Measurements from ENCODE around the gene SEC61B. TPM values are rescaled to one million over a fixed set of nuclear protein-coding genes. Genes with fewer than 3 reads are reported as not detected.

Gene SEC61B
- total RNA-seq, 1 donor from 2014 or later, result 203 TPM

DNA sequence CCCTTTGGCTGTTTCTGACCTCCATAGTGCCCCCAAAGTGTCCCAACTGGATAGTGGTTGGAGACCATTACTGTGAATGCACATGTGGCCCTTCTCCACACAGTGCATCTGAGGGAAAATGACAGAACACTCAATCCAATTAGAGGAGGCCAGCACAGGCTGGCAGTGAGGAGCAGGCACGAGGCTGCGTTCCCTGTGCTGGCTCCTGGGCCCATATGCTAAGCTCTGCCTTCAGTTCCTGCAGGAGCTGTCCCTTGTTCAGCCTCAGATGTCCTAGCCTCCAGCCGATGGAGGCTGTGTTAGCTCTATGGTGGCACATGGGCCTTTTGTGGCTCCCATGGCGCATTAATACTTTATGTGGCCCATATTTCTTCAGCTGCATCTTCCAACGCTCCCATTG is 36.1 kb upstream of the SEC61B start:
- no peaks in the 10 kb centered on the region for H3K4me1 Mint-ChIP-seq (ENCODE audit: unreplicated experiment)
- H3K4me3 Mint-ChIP-seq (ENCODE audit: unreplicated experiment), result no peak overlapping the region
- H3K9me3 Mint-ChIP-seq (ENCODE audit: unreplicated experiment), result no peaks in the 10 kb centered on the region
- H3K27me3 Mint-ChIP-seq (ENCODE audit: unreplicated experiment), result no peaks in the 10 kb centered on the region
- no peak for DNase-seq (ENCODE audit: low spot score)
- H3K27ac Mint-ChIP-seq (ENCODE audit: unreplicated experiment), result no peak overlapping the region
- TF ChIP-seq, protein P1, sequence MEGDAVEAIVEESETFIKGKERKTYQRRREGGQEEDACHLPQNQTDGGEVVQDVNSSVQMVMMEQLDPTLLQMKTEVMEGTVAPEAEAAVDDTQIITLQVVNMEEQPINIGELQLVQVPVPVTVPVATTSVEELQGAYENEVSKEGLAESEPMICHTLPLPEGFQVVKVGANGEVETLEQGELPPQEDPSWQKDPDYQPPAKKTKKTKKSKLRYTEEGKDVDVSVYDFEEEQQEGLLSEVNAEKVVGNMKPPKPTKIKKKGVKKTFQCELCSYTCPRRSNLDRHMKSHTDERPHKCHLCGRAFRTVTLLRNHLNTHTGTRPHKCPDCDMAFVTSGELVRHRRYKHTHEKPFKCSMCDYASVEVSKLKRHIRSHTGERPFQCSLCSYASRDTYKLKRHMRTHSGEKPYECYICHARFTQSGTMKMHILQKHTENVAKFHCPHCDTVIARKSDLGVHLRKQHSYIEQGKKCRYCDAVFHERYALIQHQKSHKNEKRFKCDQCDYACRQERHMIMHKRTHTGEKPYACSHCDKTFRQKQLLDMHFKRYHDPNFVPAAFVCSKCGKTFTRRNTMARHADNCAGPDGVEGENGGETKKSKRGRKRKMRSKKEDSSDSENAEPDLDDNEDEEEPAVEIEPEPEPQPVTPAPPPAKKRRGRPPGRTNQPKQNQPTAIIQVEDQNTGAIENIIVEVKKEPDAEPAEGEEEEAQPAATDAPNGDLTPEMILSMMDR (IDR thresholded peaks at IDR 0.05; ENCODE audit: unreplicated experiment), result no peak
- H3K36me3 Mint-ChIP-seq (ENCODE audit: low read depth, unreplicated experiment), result no peaks in the 10 kb centered on the region

DNA sequence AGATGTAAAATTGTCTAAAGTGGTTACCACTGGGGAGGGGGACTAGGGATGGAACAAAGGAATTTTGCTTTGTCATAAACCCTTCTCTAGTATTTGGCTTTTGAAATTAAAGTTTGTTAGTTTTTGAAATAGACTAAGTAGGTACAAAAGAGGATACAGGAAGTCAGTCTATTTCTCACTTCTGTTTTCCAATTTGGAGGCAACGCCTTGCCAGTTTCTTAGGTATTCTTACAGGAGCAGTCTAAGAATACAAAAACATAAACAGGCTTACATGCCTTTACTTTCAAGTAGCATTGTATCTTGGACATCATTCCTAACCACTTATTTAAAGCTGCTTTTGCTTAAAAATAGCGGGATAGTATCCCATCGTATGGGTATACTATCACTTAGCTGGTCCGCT is 34.8 kb upstream of the SEC61B start:
- Mint-ChIP-seq H3K27ac (ENCODE audit: unreplicated experiment) (no peak overlapping the region), H3K4me3 (ENCODE audit: unreplicated experiment) (no peak overlapping the region), H3K36me3 (ENCODE audit: low read depth, unreplicated experiment) (no peaks in the 10 kb centered on the region), H3K4me1 (ENCODE audit: unreplicated experiment) (no peaks in the 10 kb centered on the region), H3K27me3 (ENCODE audit: unreplicated experiment) (no peaks in the 10 kb centered on the region), H3K9me3 (ENCODE audit: unreplicated experiment) (no peaks in the 10 kb centered on the region)
- TF ChIP-seq, protein P1 (IDR thresholded peaks at IDR 0.05; ENCODE audit: unreplicated experiment), result no peak
- no peak for DNase-seq (ENCODE audit: low spot score)

DNA sequence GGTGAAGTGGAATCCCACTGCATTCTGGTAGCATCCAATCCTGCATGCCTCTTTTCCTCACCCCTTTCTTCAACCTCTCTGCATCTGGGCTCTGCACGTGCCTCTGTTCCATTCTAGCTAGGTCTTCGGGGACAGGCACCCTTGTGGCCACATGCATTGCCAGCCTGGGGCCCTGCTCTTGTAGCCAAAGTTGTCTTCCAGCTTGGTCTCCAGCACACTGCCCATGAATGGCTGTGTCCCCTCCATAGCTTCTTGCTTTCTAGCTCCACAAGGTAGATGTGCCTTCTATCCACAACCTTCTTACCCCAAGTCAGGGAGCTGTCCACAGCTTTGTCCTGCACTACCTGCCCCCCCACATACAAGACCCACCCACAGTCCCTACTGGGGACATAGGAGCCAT is 32.9 kb upstream of the SEC61B start:
- TF ChIP-seq, protein P1 (IDR thresholded peaks at IDR 0.05; ENCODE audit: unreplicated experiment), result no peak
- Mint-ChIP-seq H3K27me3 (ENCODE audit: unreplicated experiment) (no peaks in the 10 kb centered on the region), H3K36me3 (ENCODE audit: low read depth, unreplicated experiment) (no peaks in the 10 kb centered on the region), H3K27ac (ENCODE audit: unreplicated experiment) (no peak overlapping the region), H3K9me3 (ENCODE audit: unreplicated experiment) (no peaks in the 10 kb centered on the region), H3K4me1 (ENCODE audit: unreplicated experiment) (no peaks in the 10 kb centered on the region), H3K4me3 (ENCODE audit: unreplicated experiment) (no peak overlapping the region)
- DNase-seq (ENCODE audit: low spot score), result no peak

GRCh38 chr9:99189887-99190596 is 32.0 kb upstream of the SEC61B start:
- Mint-ChIP-seq H3K36me3 (ENCODE audit: low read depth, unreplicated experiment) (no peaks in the 10 kb centered on the region), H3K4me3 (ENCODE audit: unreplicated experiment) (no peak overlapping the region), H3K4me1 (ENCODE audit: unreplicated experiment) (no peaks in the 10 kb centered on the region), H3K27me3 (ENCODE audit: unreplicated experiment) (no peaks in the 10 kb centered on the region), H3K27ac (ENCODE audit: unreplicated experiment) (no peak overlapping the region), H3K9me3 (ENCODE audit: unreplicated experiment) (no peaks in the 10 kb centered on the region)
- DNase-seq (ENCODE audit: low spot score), result no peak
- TF ChIP-seq, protein P1 (IDR thresholded peaks at IDR 0.05; ENCODE audit: unreplicated experiment), result no peak

DNA sequence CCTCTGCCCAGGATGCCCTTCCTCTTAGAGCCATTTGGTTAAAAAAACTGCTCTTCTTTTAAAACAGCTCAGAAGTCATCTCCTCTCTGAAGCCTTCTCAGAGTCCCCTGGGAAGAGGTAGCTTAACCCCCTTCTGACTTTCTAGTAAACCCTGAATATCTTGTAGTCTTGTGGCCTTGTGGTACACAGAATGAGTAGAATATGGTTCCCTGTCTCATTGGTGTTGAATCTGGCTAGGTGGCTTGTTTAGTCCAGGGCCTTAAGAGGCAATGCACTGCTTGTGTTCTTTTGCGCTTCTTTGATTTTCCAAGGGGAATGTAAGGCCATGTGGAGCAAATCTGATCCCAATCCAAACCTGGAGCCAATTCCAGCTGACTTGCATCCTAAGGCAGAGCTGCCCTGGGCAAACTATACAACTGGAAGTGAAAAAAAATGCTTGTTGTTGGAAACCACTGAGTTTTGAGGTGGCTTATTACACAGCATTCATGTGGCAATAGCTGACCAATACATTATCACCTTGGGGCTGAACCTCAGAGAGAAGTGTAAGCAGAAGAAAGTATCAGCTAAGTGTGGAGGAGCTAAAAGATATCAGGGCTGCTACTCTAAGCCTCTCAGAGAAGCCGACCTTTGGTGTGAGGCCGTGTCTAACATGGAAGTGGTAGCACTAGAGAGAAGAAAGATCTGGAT is 31.3 kb upstream of the SEC61B start:
- Mint-ChIP-seq H3K4me1 (ENCODE audit: unreplicated experiment) (no peaks in the 10 kb centered on the region), H3K27ac (ENCODE audit: unreplicated experiment) (no peak overlapping the region), H3K9me3 (ENCODE audit: unreplicated experiment) (no peaks in the 10 kb centered on the region), H3K36me3 (ENCODE audit: low read depth, unreplicated experiment) (no peaks in the 10 kb centered on the region), H3K4me3 (ENCODE audit: unreplicated experiment) (no peak overlapping the region), H3K27me3 (ENCODE audit: unreplicated experiment) (no peaks in the 10 kb centered on the region)
- TF ChIP-seq, protein P1 (IDR thresholded peaks at IDR 0.05; ENCODE audit: unreplicated experiment), result no peak
- no peak for DNase-seq (ENCODE audit: low spot score)

Measured in endothelial cell (in vitro differentiated cells).